Stimulated activated CD4-positive, alpha-beta T cell treated with anti-CD3 and anti-CD28 coated beads, Interleukin-4, amount 100 ng/mL, for 1 hour (primary cell): ENCODE results near the gene TPM1.

Experiments used
- DNase-seq: peaks from one replicate; pipeline ENCODE4 v3.0.0-alpha.2; 2020

TPM1 gene

DNA sequence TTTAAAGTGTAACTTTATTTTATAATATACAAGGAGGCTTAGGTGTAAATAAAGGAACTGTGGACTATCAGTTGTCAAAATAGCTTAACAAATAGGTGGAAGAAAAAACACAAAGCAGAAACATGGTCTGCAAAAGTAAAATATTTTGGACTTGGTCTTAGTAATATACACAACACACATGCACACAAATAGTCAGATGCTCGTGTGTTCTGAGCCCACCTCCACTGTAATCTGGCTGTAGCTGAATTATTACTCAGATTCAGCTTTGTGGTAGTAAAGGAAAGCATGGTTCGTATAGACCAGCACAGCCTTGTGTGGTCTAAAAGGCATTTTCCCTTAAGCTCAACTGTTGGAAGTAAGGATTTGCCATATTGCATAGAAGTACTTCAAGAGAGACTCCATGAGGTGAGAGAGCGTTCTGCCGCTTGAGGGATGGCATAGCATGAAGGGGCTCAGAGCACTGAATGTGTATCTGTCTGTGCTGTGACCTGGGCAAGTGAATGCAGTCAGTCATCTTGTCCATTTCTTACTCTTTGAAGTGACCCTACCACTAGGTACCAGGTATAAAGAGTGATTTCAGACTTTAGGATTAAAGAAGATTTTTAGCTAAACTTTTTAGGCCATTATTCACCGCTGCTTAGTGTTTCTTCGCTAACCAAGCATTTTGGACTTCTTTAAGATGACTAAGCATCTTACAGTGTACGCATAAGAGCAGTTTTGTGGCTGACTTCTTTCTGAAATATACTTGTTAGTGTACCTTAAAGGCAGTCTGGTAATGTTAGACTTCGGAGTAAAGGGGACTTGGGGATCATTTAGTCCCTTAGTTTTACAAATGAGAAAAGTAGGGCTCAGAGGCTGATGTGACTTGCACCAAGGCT is 15.2 kb downstream of the TPM1 start:
- no peak for DNase-seq

DNA sequence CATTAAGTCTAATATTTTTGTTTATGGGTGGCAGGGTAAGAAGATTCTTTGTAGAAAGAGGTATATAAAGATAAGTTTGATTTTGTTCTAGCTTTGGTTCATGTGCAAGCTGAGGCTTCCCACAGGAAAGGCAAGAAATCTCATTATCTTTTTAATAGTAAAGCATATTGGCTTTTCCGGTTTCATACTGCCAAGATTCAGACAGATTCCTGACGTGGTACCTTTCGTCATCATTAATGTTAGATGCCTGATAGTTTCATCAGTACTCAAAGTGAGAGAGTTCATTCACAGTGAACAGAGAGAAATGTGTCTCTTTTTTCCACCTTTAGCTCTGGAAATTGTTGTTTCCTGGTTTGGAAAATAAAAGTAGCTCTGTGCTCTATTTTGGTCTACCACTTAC is 16.5 kb downstream of the TPM1 start:
- DNase-seq: no peak

DNA sequence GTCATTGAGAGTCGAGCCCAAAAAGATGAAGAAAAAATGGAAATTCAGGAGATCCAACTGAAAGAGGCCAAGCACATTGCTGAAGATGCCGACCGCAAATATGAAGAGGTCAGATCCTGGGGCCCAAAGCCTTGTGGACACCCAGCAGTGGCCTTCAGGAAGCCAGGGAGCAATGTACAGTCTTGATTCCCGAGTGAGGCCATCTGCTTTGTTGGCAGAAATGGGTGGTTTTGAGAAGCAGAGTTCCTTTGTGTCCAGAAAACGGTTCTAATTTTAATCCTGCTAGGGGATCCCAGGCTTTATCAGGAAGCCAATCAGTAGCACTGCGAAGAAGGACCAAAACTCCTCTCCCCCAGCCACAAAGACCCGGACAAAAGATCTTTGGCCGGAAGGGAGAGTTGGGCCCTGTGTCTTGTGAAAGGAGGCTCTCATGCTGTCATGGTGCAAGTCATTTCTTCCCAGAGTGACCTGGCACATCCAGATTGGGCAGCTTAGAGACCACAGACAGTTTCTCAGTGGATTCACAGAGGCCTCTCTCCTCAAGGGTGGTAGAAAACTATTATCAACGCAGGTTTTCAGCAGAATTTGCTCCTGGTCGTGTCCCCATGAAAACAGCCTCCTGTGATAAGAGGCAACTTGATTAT is 17.1 kb downstream of the TPM1 start:
- DNase-seq: no peak

DNA sequence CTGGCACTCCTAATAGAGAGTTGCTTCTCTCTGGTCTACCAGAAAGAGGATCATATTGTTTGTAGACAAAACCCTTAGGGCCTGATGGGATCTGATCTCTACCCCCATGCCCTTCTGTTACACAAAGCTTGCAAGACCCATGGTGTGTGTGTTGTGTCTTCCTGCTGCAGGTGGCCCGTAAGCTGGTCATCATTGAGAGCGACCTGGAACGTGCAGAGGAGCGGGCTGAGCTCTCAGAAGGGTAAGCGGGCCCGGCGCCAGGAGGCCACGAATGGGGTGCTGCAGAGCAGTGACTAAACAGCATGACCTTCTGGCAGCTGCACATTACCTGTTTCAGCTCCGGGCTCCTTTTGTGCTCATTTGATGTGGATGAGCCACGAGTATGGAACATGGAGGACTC is 18.2 kb downstream of the TPM1 start:
- no peak for DNase-seq

DNA sequence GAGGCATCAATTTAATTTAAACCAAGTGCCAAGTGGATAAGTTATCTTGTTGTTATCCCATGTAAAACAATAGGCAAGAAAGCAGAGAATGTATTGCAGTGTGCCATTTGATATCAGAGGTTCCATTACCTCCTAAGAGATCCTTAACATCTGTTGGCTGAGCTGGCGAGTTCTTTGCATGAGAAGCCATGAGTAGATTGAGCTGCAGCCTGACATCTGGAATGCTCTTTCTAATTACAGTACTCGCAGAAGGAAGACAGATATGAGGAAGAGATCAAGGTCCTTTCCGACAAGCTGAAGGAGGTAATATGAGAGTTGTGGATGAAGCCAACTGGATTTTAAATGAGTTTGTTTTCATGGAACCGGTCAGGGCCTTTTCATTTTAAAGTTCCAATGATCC is 19.4 kb downstream of the TPM1 start:
- DNase-seq: no peak

DNA sequence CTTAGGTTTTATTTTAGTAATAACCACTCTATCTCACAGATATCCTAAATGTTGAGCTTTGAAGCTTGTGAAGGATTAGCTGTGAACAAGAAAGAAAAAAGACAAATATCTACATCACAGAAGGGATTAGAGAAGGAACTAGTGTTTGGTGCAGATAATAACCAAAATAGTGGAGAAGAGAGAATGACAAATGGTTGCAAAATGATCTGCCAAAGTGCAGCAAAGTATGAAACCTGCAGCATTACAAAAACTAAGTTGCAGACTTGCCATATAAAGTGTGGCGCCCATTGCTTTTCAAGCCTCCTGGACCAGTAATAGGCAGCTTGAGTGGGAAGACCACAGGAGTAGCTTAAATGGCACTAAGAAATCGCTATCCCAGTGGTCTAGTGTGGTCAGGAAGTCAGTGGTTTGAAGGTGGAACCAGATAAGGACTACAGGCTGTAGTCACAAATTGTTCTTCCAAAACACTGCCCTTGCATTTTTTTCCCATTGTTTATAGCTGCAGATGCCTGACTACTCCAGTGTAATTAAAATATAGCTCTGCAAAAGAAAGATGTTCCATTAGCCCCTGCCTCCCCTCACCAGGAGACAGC is 20.7 kb downstream of the TPM1 start:
- no peak for DNase-seq

DNA sequence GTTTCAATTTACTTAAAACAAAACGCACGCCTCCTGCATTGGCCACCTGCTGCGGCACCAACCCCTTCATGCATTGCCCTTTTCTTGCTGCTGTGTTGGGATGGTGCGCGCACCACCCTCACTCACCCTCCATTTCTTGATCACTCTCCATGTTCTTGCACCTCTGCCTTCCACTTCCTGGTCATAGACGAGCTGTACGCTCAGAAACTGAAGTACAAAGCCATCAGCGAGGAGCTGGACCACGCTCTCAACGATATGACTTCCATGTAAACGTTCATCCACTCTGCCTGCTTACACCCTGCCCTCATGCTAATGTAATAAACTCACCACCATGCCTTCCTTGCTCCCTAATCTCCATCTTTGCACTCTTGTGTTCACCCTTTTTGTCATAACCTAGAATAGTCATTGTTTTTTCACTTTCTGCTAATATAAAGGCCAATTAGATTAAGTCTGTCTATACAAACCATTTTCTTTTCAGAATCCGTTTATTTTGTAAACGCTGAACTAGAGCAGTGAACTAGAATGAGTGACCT is 21.4 kb downstream of the TPM1 start:
- no peak for DNase-seq

DNA sequence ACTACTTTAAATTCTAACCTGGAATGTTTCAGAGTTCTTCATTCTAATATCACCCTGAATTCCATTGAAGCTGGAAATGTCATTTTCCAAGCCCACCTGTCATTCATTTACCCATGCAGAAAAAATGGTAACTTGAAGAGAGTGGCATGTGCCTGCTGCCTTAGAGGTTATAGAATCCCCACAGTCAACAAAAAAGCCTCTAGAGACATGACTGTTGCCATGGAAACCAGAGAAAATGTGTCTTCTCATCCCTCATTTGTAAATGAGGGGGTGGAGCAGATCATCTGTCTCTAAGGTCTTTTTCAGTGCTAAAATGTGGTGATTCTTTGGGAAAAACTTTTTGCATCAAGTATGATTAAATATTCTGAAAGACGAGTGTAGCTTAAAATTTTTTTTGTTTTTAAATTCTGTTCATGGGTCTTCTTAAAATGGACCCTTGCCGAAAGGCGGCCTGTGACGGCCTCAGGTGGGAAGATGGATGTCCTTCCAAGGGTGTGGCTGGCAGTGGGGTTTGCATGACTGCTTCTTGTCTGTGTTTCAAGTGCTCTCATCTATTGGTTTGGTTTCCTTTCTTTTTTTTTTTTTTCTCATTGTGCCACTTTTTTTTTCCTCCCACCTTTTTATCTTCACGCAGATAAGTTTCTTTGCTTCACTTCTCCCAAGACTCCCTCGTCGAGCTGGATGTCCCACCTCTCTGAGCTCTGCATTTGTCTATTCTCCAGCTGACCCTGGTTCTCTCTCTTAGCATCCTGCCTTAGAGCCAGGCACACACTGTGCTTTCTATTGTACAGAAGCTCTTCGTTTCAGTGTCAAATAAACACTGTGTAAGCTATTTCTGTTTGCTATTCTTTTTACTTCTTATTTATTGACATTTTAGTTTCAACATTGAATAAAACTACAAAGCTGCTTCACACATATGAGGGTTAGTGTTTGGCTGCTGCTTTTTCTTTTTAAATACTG is 23.0 kb downstream of the TPM1 start:
- DNase-seq: no peak

DNA sequence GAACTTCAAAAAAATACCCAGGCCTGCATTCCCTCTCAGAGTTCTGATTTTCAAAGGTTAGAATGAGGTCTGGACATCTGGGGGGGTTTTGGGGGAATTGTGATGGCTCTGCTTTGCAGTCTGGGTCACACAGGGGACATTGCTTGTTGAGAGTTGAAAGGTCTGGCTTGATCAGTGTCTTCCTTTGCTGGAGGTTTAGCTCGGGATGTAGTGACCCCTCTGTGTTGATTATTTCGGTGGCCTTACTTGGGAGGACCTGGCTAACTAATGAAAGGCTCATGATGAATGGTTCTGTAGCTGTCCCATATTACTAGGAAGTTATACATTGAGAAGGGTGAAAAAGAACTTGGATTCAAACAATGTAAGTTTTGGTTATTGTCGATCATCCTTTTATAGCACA is 23.7 kb downstream of the TPM1 start:
- DNase-seq: no peak

DNA sequence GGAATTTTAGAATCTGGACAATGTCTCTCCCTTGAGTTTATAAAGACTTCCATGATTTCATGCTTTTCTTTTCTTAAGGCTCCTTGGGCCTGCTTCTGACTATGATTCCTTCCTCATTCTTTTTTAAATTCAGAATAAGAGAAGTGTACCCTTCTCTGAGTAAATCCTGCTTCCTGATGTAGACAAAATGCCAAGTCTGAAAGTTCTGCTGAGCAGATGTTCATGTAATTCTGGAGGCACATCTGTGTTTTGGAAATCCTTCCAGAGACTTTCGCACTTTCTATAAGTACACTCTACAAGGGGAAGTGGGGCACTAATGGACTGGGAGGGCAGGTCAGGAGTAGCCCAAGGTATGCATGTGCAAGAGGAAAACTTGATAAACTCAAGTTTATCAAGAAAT is 24.8 kb downstream of the TPM1 start:
- DNase-seq: no peak

DNA sequence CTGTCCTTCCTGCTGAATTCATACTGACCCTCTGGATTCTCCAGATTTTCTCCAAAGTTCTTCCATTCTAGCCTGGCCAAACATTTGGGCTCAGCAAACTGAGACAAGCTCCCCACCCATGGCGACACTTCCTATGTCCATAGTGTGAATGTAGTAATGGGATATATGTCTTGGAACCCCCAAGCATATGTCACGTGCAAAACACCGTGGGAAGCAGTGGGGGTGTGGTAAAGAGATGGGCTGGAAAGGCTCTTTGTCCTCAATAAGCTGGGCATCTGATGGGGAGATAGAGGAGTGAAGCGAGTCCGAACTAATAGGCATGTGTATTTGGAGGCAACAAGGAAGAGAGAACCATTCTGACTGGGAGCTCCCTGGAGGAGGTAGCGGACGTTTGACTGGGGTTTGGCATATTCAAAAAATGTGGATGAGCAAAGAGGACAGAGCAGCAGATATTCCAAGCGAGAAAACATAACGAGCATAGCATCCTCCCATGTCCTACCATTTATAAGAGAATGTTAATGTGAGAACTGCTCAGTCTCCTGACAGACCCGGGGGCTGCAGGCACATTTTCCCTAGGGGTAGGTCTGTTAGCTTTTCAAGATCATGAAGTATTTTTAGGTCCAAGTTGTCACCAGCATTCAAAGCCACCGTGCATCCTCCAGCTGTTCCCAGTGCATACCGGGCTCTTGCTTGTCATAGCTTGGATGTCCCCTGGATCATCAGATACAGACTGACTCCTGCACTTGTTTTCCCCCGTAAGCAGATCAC is 25.6 kb downstream of the TPM1 start:
- DNase-seq: no peak

DNA sequence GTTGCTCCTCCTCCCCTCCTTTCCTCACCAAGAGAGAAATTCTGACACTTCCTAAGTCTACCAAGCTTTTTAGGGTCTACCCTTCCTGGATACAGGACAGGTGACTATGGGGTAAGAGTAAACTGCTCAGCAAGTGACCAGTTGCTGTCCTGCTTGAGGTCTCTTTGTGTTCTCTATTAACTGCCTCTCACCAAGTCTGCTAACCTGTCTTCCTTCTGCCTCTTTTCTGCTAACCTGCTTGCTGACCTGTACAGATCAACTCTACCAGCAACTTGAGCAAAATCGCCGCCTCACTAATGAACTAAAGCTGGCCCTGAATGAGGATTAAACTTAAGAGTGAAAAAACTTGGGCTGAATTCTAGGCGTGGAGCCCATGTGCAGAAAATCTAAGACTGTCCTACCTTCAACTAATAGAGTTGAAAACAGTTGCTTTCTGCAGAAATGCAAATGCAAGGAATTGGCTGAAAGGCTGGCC is 27.1 kb downstream of the TPM1 start:
- DNase-seq: no peak

DNA sequence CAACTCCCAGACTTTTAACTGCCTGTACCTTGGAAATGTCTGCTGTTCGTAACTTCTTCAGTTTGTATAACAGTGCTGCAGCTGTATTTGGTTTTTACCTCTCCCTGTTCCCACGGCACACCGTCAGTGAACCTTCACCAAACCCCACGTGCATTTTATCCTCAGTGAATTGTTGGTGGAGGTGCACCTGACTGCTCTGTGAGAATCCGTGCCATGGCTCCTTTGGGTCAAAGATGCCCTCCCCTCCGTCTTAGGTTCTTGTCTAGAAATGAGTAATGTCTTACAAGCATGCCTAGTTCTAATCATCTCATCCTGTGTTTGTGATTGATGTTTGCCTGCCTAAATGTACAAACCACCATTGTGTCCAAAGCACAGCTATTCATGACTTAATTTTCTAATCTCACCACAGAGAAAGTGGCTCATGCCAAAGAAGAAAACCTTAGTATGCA is 28.2 kb downstream of the TPM1 start:
- DNase-seq: no peak

DNA sequence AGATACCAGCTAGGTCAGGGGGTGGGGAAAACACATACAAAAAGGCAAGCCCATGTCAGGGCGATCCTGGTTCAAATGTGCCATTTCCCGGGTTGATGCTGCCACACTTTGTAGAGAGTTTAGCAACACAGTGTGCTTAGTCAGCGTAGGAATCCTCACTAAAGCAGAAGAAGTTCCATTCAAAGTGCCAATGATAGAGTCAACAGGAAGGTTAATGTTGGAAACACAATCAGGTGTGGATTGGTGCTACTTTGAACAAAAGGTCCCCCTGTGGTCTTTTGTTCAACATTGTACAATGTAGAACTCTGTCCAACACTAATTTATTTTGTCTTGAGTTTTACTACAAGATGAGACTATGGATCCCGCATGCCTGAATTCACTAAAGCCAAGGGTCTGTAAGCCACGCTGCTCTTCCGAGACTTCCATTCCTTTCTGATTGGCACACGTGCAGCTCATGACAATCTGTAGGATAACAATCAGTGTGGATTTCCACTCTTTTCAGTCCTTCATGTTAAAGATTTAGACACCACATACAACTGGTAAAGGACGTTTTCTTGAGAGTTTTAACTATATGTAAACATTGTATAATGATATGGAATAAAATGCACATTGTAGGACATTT is 28.9 kb downstream of the TPM1 start:
- DNase-seq: no peak

DNA sequence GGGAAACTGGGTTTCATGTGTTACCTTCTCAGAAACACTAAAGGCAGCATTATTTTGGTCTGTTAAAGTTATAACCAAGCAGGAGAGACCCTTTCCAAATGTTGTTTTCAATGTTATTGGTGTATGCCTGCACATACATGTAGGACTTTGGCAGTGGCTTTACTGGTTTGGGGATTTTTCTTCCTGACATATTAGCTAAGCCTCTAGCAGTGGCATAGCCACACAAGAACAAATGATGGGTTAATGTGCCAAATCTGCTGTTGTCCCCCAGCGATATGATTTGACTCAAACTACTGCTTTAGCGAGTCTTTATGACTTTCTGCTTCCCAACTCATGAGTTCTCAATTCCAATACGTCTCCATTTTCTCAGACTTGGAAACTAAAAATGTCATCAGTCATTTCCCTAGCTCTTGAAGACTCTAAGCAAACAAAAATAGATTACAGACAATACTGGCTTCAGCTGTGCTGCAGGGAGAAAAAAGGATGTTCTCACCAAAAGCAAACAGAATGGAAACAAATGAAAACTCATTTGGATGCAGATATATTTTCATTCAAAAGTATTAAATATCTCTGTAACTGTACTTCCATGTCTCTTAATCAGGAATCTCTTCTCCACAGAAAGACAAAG is 29.6 kb downstream of the TPM1 start:
- DNase-seq: no peak

DNA sequence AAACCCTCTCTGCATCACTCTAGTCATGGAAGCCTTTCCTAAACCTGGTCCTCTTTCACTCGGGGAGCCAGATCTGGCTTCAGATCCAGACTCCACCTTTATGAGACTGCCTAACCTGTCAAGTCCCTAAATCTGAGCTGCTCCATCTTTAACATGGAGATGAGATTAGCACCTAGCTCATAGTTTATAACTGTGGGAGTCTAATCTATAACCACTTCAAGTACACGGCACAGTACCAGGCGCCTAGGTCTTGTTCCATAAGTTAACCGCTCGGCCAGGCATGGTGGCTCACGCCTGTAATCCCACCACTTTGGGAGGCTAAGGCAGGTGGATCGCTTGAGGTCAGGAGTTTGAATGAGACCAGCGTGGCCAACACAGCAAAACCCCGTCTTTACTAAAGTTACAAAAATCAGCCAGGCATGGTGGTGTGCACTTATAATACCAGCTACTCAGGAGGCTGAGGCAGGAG is 30.3 kb downstream of the TPM1 start:
- DNase-seq: no peak

DNA sequence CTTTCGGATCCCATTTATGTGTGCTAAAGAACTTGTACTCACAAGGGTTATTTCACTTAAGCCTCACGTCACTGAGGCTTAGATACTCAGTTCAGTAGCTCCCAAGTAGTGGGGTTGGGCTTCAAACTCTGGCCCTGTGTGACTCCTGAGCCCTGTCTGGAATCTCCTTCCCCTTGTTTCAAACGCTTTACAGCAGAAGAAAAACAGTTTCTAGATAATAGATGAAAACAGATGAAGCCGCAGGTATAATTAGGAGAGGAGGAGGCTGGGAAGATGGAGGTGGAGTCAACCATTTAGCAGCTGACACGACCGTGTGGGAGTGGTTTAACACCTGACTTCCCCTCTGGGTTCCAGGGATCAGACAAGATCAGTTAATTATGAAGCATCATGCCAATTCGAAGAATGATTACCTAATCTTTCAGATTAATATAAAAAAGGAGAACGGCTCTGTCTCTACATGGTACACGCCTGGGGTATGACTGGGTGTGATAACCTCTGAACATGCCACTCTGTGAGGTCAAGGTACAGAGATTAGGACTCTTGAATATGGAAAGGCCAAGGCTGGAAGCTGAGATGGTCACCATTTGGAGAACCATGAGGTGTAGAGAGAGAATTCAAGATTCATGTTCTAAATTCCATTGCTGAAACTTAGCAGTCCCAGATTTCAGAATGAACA is 31.1 kb downstream of the TPM1 start:
- no peak for DNase-seq

DNA sequence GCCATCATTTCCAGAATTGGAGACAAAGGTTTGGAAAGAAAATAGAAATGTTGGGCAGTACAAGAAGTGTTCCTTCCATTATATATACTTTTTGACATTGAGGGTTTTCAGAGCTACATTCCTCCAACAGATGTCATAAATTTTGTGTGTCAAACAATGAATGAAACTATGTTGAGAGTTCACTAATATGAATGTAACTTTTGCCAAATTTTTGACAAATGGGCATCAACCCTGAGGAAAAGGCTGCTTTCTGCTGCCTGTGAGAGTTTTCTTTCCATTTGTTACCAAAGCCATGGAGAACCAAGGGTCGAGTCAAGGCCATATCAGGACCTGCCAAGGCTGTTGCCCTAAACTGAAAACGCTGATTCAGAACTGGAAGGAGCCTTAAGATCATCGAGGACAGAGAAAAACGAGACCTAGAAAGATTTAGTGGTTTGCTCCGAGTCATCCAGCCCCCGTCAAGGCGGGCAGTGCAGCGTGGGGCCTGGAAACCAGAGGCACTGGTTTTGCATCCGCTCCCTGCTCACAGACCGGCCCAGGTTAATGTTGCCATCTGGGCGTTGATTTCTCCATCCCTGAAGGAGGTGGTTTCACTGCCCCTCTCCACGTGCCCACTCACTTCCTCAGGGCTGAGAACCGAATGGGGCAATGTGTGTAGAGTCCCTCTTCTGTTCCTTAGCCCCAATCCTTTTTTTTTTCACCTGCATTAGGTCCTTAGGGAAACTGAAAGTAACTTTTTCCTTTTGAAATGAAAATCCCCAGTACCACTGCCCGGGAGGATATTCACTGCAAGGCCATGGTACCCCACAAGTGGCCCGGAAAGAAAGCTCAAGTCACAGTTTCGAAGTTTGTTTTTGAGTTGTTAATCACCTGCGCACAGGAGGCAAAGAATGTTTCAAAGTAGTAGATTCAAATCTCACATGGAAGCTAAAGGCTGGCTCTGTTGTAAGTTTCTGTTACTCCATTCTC is 32.8 kb downstream of the TPM1 start:
- no peak for DNase-seq
